GM18520 (cell line): ENCODE results near the gene IGDCC3.
"Not testable (repeated sequence)": the region's sequence is repeated elsewhere in the genome, so short reads cannot be mapped to it uniquely, and the experiment has no call there.

ENCODE experiments used
- ATAC-seq: cut with Tn5 transposase; IDR thresholded peaks from one replicate; pipeline ENCODE4 v1.9.1; 2021; ENCODE audit not compliant: unreplicated experiment

Gene IGDCC3

DNA sequence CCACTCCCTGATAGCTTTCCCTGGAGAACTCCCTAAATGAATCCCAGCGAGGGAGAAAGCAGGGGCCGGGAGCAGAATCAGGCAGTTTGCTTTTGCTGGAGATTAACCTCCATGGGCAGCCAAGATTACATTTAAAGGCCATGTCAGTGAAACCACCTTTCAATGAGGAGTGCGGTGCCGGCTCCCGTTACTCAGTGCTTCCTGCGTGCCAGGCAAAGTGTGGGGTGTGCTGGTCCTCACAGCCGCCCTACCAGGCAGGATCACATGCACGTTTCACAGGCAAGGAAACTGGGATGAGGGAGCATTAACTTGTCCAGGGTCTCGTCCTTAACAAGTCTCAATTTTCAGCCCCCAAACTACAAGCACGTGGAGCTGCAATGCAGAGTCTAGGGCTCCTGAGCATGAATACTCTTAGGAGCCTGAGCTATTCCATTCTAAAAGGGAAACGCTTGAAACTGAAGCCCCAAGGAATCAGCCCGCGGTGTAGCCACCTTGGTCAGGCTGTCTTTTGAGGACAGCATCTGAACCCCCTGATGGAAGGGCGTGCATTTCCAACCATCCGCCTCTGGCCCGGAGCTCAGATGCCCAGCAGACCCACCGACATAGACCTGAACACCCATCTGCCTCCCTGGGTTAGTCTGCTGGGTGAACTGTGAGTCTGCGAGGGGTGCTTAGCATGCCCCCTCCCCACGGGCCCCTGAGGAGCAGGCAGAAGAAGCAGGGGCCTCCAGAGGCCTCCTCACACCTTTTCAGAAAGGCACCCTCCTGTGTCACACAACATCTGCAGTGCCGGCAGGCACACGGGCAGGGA is 5.6 kb downstream of the IGDCC3 start:
- ATAC-seq: no peak

DNA sequence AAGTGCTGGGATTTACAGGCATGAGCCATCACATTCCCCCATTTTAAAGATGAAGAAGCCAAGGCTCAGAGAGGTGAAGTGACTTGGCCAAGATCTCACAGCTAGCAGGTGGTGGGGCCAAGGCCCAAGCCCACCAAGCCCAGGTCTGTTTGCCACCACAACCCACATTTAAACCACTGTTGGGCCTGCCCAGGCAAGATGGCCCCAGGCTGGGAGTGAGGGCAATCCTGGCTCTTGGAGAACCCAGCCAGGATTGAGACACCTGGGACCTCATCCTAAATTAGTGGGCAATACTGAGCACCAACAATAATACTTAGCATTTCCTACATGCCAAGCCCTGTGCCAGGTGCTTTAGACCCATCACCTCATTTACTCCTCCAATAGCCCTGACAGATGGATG is 6.9 kb downstream of the IGDCC3 start:
- no peak for ATAC-seq

DNA sequence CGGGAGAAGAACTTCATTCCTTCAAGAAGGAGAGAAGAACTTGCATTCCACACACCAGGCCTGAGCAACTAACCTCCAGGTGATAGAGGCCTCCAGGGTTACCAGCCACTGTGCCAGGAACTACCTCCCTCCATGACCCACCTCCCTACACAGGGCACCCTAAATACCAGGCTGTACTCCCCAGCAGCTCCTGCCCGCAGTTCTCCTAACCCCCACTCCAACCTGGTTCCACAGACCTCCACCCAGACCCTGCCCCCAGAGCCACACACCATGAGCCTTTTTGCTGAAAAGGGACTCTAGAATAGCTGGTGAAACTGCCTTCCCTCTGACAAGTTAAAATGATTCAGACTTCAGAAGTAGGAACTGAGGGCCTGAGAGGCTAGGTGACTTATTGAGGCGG is 8.2 kb downstream of the IGDCC3 start:
- ATAC-seq: no peak

DNA sequence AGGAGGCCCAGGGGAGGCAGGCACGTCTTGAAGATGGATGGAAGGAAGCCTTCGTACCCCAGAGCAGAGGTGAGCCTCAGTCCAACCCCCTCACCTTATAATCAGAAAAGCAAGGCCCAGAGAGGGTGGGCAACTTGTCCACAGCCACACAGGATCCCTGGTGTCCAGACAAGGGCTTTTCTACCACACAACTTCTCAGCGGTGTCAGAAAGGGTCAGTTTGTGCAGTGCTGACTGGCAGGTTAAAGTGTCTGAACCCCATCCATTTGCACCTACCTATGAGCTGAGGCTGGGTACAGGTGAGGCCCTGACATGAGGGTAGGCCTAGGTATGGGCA is 8.6 kb downstream of the IGDCC3 start:
- no peak for ATAC-seq

DNA sequence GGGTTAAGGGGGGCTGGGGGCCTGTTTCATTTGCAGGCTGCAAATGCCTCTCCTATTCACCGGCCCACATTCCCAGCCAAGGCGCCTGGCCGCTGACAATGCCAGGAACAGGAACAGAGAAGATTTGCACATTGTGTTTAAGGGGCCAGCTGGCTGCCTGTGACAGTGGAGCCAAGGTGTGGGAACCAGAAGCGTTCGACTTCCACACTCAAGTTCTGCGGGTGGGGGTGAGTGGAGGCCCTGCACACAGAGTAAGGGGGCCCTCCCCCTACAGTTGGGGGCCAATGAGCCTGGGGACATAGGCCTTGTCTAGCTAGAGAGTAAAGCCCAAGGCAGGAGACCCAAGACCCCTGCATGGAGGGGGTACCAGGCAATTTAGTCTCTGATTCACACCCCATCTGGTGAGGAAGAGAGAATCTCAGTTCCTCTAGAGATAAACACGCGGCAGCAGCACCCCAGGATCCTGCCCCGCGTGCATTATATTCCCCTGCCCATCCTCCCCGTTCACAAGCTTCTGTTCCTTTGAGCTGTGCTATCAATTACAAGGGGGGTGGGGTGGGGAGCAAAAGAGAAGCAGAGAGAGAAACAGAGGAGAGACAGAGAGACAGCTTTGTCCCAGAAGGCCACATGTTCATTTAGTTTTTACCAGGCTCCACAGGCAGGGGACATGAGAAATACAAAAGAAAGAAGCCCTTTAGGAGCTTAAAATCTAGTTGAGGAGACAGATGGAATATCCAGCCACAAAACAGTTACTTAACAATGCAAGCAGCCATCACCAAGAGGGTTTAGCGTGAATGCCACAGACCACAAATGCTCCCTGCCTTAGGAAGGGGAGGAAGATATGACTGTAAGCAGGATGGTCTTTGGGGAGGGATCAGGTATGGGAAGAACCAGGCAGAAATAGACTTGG is 9.2 kb downstream of the IGDCC3 start:
- ATAC-seq: no peak

DNA sequence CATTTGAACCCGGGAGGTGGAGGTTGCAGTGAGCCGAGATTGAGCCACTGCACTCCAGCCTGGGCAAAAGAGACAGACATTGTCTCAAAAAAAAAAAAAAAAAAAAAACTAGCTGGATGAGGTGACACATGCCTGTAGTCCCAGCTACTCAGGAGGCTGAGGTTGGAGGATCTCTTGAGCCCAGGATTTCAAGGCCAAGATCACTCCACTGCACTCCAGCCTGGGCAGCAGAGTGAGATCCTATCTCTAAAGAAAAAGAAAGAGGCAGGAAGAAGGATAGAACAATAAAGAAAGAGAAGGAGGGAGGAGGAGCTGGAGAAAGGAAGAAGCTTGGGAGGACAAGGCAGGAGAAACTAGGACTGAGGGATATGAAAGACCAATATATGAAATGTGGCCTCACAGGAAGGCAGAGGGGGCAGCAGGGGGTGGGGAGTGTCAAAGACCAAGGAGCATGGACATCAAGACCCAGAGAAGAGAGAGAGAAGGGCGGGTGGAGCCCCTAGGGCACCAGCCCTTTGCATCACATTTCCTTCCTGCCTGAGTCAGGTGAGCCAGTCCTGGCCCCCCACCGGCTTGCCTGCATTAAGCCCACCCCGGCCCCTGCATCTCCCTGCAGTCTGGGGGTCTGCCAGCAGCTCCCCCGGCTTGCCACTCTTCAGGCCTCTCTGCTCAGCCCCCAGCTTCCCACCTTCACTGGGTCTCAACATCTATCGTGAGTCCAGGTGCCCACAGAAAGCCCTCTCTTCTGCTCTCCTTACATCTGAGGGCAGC is 11.5 kb downstream of the IGDCC3 start:
- no peak for ATAC-seq

DNA sequence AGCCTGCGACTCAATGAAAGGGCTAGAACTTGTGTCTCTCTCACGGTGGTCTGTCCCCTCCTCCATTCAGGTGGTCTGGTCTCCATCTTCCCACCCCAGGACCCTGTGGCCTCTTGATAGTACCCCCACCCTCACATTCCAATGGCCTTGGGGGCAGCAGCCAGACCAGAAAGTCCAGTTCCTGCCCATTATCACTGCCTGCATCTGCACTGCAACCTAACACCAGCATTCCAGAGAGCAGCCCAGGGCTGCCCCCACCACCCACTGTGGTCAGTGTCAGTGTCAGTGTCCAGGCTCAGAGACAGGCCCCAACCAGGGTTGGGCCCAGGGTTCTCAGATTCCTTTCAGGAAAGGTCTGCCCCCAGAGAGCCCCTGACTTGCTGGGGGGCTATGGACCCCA is 12.6 kb downstream of the IGDCC3 start:
- ATAC-seq: no peak

DNA sequence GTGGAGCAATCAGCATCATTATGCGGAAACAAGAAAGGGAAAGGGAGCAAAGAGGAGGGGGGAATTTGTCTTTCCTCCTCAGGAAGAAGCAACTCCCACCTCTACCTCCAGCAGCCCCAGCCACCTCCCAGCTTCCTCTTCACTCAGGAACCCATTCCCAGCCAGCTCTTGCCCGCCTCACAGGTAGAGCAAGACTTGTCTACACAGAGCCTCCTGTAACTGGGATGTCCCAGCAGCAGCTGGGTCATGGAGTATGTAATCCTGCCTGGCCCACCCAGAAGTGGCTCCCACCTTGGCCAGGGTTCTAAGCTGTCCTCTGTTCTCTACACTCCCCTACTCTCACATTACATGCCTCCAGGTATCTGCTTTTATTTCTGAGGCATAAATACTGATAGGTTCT is 14.0 kb downstream of the IGDCC3 start:
- ATAC-seq: no peak

DNA sequence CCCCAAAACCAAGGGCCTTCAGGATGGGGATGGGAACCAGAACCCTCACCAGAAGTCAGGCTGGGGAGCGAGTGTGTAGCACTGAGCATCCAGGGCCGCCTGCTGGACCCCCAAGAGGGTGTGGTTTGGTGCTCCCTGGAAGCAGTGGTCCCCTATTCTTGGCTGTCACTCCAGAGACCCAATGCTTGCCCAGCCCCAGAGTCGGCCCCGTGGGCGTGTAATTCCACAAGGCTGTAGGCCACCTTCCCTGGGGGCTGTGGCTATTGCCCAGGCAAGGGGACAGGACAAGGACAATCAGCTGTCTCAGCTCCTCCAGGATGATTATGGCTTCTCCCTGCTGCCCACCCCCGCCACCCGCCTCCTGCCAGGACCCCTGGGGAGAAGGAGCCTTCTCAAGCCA is 14.5 kb downstream of the IGDCC3 start:
- no peak for ATAC-seq

DNA sequence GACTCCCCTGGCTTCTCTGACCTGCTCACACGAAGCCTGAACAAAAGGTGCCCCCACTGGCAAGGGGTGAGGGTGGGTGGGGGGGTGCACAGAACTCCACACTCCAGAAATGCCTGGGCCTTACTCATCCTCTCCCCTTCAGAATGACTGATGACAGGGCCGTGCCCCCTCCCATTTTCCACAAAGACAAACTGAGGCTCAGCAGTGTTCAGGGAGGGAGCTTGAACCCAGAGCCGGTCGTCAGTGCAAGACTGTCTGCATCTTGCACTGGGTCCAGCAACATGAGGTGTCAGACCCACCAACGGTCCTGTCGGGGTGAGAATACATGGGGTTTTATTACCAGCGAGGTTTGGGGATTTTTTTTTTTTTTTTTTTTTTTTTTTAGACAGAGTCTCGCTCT is 15.3 kb downstream of the IGDCC3 start:
- ATAC-seq: no peak

DNA sequence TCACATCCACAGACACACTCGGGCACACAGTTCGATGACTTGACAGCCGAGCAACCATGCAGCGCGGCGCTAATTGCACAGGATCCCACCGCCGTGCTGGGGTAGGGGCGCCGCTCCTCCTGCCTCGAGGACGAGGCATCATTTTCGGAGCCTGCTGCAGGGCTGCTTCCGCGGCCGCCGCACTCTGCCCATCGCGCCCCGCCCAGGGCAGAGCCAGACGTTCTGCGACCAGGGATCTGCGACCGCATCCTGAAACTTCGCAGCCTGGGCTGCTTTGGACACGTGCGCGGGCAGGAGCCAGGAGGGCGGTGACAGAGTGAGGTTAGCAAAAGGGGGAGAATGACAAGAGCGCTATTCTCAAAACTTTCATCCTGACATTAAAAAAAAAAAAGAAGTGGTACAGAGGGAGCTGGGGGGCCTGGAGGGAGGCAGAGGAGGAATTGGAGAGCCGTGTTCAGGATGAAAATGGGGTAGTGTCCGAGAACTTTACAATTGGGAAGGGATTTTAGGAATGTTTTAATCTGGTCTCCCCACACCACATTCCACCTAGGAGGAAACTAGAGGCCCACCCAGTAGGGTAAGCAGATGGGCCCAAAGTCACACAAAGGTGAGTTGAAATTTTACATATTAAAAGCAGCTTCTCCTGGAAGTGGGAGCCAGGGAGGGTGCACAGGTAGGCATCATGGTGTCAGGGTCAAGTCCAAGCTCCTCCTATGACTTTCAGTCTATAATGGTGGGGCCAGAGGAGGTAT is 15.9 kb downstream of the IGDCC3 start:
- ATAC-seq: no peak

DNA sequence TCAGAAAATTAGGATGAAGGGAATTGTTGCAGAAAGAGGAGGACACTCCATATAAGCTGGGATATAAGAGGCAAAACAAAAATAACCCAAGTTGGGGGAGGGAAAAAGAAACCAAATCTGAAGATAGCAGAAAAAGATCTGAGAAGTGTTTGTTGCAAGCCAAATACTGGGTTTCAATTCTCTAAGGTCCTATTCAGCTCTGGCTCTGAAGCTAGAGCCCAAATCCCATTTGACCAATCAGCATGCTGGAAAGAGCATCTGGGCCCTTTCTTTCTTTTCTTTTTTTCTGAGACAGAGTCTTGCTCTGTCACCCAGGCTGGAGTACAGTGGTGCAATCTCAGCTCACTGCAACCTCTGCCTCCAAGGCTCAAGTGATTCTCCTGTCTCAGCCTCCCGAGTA is 17.3 kb downstream of the IGDCC3 start:
- ATAC-seq: no peak

DNA sequence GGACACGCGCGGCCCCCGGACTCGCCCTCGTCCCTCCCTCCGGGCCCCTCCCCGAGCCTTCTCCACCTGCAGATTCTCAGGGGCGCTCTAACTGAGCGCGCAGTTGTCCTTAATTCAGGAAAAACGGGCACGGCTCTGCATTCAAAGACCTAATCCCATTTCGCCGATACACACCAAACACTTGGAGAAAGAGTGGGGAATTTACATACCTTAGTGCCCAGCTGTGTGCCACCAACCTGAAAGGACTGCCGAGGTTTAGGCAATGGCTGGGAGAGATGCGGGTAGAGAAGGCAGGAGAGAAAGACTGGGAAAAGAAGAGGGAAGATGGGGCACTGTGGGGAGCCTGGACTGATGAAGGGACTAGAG is 21.8 kb downstream of the IGDCC3 start:
- no peak for ATAC-seq

DNA sequence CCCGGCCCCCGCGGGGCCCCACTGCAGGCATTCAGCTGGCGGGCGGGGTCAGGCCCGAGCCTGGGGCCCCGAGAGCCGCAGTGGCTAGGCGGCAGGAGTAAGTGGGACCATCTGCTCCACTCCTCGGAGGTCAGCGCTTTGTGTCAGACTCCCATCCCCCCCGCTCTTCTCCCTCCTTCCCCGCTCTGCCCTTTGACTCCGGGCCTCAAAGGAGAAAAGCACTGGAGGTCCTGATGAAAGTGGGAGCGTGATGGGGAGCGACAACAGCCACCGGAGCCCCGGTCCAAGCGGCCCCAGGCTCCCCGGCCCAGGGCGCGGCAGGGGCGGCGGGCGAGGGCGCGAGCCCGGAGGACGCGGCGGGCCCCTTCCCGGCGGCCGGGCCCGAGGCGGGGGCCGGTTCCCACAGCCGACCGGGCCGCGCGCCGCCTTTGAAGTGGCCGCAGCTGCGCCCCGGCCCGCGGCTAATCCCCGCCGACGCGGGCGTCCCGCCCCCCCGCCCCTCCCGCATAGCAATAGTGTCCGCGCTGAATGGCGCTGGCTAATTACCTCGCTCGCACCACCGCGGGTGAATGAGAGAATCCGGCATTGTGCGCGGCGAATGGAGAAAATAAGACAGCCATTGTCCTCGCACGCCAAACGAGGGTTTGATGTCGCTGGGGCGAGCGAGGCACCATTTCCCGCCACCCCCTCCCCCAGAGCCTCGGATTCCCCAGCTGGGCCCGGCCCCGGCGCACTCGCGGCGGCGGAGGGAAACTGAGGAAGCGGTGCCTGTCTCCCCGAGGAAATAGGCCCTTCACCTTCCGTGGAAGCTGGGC is 22.4 kb downstream of the IGDCC3 start:
- ATAC-seq: no peak

DNA sequence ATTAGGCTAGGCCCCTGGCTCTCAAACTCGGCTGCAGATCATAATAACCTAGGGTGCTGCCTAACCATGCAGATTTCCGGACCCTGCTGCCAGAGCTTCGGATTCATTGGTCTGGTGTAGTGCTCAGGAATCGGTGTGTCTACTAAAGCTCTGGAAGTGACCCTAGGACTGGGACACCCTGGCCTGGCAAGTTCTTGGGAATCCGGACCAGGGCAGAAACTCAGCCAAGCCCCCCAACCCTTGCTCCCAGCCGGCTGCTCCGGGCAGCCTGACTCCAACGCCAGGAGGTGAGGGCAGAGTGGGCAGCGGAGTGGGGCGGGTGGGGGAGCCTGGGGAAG is 23.0 kb downstream of the IGDCC3 start:
- ATAC-seq: no peak

DNA sequence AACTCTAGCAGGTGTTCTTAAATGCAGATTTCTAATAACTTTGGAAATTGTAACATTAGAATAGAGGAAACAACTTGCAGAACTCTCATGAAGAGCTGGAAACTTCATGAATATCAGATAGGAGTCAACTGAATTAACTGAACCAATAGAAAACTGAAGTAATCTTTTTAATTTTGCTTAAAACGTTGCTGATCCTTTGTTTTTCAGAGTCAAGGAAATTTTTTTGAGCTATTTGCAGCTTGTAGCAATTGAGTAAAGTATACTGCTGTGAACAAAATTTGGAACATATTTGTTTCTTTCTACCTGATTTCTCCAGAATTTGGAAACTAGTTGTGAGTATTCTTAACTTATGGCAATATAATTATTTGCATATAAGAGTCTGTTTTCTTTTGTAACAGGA is 25.8 kb downstream of the IGDCC3 start:
- ATAC-seq: not testable (repeated sequence)

DNA sequence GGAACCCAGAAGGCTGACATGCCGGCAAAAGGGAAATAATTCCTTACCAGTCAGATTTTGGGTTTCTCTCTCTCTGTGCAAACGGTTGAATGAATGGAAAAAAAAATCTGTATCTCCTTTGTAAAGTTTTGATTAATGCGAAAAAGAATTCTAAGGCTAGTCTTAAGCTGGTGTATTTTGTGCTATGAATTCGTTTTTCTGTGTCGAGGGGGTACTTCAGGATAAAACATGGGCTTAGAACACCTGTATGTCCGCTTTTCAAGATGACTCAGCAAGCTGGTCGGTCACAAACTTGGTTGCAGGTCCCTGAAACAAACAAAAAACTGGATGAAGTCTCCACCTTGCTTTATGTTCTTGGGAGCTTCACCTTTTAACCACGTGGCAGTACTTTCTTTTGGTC is 28.5 kb downstream of the IGDCC3 start:
- ATAC-seq: no peak

DNA sequence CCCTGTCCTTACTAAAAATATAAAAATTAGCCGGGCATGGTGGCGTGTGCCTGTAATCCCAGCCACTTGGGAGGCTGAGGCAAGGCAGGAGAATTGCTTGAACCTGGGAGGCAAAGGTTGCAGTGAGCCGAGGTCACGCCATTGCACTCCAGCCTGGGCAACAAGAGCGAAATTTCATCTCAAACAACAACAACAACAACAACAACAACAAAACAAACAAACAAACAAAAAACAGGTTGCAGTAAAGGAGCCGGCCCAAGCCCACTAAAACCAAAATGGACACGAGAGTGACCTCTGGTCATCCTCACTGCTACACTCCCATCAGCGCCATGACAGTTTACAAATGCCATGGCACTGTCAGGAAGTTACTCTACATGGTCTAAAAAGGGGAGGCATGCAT is 30.0 kb downstream of the IGDCC3 start:
- not testable (repeated sequence) for ATAC-seq

DNA sequence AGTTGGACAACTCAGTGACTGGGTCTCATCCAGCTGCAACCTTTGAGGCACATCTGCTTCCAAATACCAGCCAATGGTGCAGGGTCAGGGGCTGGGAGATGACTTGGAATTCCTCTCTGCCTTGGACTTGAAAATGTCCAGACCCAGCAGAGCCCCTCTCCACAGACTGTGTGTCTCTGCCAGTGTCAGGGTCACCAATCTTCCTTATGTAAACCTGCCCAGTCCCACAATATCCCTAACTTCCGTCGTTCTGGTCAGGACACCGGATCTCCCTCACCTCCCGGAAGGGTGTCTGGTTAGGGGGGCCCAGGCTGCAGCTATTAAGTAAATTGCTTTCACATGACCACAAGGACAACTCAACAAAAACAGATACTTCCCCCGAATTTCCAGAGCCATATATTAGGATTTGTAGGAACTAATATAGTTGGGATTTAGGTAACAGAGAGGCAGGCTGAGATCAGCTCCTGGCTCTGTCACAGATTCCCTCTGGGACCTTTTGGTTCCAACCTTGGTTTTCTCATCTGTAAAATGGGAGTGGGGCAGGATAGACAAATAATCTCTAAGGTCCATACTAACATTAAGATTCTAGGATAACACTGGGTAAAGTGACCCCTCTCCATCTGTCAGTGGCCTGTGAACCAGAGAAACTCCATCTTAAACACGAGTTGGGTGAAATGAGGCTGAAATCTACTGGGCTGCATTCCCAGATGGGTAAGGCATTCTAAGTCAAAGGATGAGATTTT is 30.8 kb downstream of the IGDCC3 start:
- ATAC-seq: no peak

DNA sequence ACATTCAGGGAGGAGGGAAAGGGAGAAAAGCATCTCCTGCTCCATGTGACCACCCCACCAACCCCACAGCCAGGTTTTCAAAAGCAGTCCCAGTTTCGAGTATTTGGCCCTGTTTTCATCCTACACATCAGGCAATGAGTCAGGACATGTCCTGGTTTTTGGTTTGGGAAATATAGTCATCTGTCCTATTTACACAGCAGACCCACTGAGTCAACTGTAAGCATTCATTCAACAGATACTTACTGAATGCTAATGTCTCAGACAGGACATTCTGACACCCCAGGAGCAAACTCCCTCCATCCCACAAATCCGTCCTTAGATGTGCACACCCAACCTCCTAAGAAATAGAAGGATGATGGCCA is 32.9 kb downstream of the IGDCC3 start:
- ATAC-seq: no peak
